ENCODE data around the gene PRKCD. TPM values are rescaled to one million over a fixed set of nuclear protein-coding genes. Genes with fewer than 3 reads are reported as not detected.

The PRKCD gene
- total RNA-seq, 1 donor from 2014 or later, result 3.9 TPM

DNA sequence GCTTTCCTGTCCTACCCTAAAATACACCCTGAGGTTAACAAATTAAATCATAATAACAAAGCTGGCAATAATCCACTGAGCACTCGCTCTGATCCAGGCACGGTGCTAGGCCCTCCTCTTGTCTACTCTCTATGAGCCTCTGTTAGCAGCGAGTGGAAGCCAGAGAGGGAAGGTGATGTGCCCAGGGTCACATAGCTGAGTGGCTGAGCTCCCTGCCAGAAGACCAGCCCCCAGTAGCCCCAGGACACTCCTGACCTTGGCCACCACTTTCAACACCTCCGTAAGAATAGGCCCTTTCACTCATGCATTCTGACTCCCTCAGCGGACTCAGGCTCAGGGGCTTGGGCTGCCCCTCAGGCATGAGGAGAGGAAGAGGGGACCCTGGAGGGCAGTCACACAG is 9.5 kb upstream of the PRKCD start:
- Histone ChIP-seq H3K4me3 (ENCODE audit: low read depth, low read length) (no peak overlapping the region), H3K36me3 (ENCODE audit: control insufficient read depth, insufficient read depth, low read length) (no peaks in the 10 kb centered on the region), H3K27me3 (ENCODE audit: control insufficient read depth, insufficient read depth, low read length) (no peaks in the 10 kb centered on the region)
- no peak for TF ChIP-seq CTCF (IDR thresholded peaks at IDR 0.05; ENCODE audit: insufficient read depth, low read length, severe bottlenecking)
- DNase-seq (ENCODE audit: low read depth) (no peak), FAIRE-seq (no peak)

GRCh38 chr3:53151870-53152660 is 8.9 kb upstream of the PRKCD start:
- Histone ChIP-seq H3K36me3 (ENCODE audit: control insufficient read depth, insufficient read depth, low read length) (no peaks in the 10 kb centered on the region), H3K27me3 (ENCODE audit: control insufficient read depth, insufficient read depth, low read length) (no peaks in the 10 kb centered on the region), H3K4me3 (ENCODE audit: low read depth, low read length) (no peak overlapping the region)
- FAIRE-seq (peak; percentile 23), DNase-seq (ENCODE audit: low read depth) (no peak)
- TF ChIP-seq CTCF (IDR thresholded peaks at IDR 0.05; ENCODE audit: insufficient read depth, low read length, severe bottlenecking), result no peak

GRCh38 chr3:53153264-53153823 is 7.7 kb upstream of the PRKCD start:
- TF ChIP-seq CTCF (IDR thresholded peaks at IDR 0.05; ENCODE audit: insufficient read depth, low read length, severe bottlenecking), result no peak
- no peak for FAIRE-seq
- no peaks in the 10 kb centered on the region for H3K36me3 ChIP-seq (ENCODE audit: control insufficient read depth, insufficient read depth, low read length)
- no peaks in the 10 kb centered on the region for H3K27me3 ChIP-seq (ENCODE audit: control insufficient read depth, insufficient read depth, low read length)
- DNase-seq (ENCODE audit: low read depth), result no peak
- no peak overlapping the region for H3K4me3 ChIP-seq (ENCODE audit: low read depth, low read length)

DNA sequence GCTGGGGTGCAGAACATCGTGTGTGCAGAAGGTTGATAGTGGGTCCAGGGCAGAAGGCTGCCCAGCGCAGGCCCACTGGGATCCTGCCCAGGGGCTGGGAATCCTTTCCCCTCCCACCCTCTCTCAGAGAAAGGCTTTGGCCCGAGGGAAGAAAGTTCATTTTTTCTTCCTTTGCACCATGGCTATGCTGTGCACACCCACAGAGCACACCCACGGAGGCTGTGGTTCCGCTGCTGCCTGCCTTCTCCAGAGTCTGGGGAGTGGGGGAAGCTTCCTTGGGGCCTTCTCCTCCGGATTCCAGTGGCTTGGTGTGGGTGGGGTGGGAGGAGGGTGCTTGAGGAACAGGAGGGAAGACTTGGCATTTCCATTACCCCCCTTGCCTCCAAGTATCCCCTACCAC is 7.0 kb upstream of the PRKCD start:
- Histone ChIP-seq H3K36me3 (ENCODE audit: control insufficient read depth, insufficient read depth, low read length) (no peaks in the 10 kb centered on the region), H3K27me3 (ENCODE audit: control insufficient read depth, insufficient read depth, low read length) (no peaks in the 10 kb centered on the region), H3K4me3 (ENCODE audit: low read depth, low read length) (no peak overlapping the region)
- DNase-seq (ENCODE audit: low read depth) (no peak), FAIRE-seq (no peak)
- TF ChIP-seq CTCF (IDR thresholded peaks at IDR 0.05; ENCODE audit: insufficient read depth, low read length, severe bottlenecking), result no peak

GRCh38 chr3:53154881-53155285 is 6.1 kb upstream of the PRKCD start:
- no peak for FAIRE-seq
- TF ChIP-seq CTCF (IDR thresholded peaks at IDR 0.05; ENCODE audit: insufficient read depth, low read length, severe bottlenecking), result no peak
- DNase-seq (ENCODE audit: low read depth), result peak; percentile 35

More at GRCh38 chr3:53154881-53155285, 6.1 kb upstream of the PRKCD start:
- Histone ChIP-seq H3K36me3 (ENCODE audit: control insufficient read depth, insufficient read depth, low read length) (no peaks in the 10 kb centered on the region), H3K4me3 (ENCODE audit: low read depth, low read length) (no peak overlapping the region), H3K27me3 (ENCODE audit: control insufficient read depth, insufficient read depth, low read length) (no peaks in the 10 kb centered on the region)

Data from bronchial epithelial cell (primary cell).